ENCODE data around the gene ANKRD60.

The ANKRD60 gene

DNA sequence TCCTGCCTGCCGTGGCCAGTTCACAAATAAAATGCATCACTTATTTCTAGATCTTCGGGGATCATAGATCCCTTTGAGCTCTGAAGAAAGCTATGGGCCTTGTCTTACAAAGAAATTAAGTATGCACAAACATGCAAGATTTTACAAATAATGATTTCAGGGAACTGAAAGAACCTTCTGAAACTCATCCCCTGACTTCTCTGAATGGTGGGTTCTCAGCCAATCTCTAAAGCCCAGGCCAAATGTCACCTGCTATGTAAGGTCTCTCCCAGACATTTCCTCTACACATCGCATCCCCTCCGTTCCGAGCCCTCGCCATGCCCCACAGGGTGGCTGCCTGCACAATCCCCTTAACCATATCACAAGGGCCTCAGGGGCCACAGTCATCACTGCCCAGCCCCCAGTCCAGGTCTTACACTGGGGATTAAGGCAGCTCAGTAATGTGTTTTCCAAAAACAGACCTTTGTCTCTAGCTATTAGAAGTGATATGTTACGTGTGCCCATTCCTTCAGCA, 16.1 kb upstream of the ANKRD60 start:
- DNase-seq: no peak

DNA sequence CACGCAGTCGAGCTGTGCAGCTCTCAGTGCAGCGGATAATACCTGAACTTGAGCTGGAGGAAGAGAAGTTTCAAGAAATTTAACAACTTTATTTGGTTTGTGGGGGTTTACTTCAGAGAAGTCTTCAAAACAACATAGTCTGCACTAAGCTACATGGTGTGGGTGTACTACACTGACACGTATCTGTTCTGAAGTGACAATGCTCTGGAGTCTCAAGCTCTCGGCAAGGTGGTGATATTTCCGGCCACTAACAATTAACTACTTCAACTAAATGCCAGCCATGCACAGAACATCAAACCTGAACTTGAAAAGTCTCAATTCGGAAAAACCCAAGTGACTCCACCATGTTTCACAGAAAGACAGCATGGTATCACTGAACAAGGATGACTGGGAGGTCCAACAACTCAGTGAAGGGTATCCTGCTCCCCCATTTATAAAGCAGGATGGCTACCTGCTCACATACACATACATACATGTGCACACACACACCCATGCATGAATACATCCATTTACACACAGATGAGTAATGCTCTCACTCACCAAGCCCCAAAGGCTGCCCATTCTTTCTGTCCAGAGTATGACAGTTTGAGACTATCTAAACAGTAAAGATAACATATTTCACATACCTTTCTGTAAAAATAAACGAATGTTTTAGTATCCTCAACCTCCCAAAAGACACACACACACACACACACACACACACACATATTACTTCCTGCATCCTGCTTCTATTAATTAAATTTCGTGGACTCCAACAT, 15.4 kb upstream of the ANKRD60 start:
- DNase-seq: no peak

DNA sequence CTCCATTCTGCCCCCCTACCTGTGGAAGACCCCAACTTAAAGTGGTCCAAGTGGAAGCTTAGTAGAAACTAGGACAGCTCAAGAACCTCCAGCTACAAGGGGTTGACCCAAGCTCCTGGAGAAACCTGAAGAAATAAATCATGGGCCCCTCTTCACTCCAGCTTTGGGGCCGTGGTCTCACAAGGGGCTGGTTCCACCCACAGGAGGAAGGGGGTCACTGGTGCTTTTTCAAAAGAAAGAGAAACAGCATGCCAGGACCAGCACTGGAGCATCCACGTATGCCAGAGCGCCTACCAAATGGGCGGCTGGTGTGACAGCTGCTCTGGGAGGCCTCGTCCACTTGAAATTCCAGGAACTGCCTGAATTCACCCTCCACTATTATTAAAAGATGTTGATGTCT, 14.4 kb upstream of the ANKRD60 start:
- no peak for DNase-seq

DNA sequence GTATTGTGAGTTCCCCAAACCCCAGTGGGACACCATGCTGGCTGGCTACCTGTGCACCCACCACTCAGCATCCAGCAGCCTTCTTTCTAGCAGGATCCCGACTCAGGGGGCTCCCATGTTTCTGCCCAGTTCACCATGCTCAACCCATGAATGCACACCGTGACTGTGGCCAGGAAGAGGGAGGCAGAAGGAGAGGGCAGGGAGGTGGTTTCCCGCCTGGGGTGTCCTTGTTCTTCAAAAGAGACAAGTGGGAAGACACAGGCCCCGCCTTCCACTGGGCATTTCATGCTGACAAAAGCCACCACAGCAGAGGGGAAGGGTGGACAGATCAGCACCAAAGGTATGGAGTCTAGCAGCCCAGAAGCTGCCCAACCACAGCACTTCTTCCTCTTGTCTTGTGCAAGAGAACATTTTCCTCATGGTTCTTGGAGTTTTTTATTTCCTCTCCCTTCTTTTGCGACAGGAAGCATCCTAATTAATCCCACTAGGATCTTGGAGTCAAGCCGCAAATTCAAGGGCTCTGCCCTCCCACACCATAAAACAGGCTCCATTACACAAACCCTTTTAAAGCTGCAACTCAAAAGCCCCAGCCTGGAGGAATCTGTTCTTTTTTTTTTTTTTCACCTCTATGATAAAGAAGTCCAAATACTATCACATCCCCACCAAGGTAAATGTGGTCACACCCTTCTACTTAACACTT, 13.5 kb upstream of the ANKRD60 start:
- no peak for DNase-seq

DNA sequence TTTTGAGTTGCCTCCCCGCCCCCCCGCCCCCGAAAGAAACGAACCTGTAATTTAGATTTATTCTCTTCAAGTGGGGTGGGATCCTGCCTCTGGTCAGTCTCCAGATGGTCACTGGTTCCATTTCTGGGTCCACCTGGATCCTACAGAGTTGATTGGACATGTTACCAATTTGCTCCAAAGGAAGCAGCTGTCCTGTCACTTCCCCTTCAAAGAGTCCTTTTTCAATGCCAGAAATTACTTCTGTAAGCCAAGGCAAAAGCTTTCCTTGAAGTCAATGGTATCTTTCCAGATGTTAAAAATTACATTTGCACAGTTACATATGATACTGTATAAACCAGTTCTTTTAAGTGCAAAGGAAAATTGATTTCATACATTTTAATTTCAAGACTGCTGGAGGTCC, 12.0 kb upstream of the ANKRD60 start:
- DNase-seq: no peak

DNA sequence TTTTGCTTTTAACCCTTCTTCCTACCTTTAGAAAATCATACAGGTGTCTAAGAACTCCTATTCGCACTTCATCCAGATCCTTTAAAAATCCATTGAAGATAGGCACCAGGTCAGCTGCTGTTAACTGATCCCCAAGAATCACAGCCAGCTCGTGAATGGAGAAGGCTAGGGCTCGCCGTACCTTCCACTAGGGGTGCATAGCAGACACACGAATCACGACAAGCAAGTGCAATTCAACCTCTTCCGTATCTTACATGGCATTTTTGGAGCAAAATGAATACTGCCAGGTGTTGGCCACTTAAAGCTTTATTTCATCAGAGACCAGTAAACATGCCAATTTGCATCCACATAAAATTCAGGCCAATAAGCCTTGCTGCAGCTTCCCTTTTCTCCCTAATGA, 10.8 kb upstream of the ANKRD60 start:
- DNase-seq: no peak

DNA sequence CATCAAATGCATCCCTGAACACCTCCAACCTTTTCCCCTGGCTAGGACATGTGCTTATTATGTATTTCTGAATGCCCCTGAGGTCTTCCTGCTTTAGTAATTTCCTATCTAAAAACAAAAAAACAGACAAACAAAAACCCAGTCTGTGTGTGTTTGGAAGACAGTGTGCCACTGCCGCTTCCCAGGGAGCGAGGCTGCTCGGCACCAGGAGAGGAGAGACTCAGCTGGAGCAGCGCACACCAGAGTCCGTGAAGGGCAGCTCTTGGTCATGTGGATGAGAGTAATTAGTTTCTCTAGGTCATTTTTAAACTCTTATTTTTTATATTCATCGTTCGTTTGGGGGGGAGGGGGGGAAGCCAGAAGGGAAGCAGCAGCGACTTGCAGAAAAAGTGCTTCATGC, 10.0 kb upstream of the ANKRD60 start:
- no peak for DNase-seq

DNA sequence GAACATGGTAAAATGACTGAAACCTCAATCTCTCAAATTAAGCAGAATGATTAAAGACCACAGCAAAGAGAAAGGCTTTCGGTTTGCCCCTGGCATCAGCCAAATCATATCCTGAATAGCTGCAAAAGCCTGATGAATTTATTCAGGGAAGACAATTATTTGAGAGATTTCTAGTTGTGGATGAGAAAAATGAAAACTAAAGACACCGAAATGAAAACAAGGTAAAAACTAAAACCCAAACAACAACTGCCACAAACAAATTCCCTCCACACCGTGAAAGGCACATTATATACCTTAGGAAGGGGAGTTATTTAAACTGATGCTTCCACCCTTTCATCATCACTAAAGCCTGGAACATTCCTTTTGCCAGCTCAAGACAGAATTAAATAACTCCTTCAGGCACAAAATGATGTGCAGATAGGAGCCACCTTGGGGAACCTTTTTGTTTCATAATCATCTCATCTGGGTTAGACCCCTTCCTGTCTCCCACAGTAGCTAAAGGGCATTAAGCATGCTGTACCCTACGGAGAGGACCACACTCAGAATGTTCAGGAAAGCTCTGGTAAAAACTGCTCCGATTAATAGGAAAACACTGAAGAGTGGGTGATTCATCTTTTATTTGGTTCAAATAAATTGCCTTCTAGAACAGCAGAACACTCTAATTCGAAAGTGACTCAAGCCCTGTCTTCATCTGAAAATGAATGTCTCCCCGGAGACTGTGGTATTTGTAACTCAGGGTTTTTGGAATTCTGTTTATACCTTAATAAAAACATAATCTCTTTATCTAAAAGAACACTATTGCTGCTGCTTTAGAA, 9.1 kb upstream of the ANKRD60 start:
- no peak for DNase-seq

DNA sequence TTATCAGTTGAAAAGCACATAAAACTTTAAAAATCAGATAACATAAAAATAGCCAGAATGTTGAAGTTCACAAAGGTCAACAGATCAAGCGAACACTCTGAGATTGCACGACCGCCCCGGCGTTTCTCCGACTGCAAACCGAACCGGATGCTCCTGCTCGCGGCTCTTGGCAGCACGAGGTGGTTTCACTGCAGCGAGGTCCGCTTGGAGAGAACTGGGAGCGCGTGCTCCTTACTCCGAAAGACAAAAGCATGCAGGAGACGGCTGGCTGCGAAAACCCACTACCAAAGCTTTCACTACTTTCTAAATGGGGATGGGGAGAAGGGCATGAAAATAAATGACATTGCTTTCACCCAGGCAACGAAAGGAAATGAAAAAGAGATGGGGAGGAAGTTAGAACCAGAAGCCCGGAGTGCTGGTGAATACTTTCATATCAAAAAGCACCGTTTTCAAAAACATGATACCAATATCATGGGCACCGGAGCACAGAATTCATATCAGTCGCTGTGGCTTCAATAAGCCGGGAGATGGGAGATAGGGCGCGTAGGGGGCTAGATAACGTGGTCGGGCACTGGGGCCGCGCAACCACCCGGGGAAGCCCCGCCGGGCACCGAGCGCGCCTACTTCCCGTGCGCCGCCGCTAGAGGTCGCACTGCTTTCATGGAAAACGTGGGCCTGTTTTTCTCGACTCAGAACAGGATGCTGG, 8.3 kb upstream of the ANKRD60 start:
- DNase-seq: peak; percentile 33 to 79

DNA sequence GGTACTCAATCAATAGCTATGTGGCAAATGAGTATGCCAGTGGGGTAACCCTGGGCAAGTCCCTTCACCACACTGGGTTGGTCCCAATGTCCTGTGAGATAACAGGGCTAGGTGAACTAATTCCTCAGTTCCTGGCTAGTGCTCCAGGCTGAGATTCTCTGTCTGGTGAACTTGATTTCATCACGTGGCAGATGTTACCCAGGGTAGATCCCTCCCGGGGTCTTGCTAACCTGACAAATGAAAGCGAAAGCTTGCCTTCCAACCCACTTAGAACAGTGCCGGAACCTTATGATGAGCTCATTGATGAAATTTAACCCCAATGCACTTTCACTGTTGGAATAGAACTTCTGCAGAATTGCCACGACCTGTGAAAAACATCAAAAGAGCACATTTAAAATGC, 6.6 kb upstream of the ANKRD60 start:
- DNase-seq: no peak

DNA sequence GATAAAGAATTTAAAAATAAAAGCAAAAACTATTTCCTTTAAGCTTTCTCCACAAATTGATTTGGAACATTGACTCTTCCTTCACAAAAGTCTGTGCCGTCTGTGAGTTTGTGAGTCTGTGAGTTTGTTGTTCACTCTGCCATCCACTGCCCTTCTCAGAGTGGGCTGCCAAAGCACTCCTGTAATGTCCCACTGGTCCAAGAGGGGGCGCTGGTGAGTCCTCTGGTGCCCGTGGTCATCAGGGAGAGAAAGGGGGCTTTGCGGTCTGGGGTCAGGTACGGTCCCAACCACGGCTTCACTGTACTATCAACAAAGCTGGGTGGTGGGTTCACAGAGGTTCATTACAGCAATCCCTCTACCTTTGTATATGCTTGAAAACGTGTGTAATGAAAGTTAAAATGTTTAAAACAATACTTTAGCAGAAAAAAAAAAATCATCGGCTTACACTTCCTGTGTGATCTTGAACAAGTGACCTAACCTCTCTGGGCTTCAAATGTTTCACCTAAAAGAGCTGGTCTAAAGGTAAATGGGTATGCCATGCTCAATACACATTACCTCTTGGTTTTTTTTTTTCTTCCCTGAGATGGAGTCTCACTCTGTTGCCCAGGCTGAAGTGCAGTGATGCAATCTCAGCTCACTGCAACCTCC, 5.6 kb upstream of the ANKRD60 start:
- DNase-seq: no peak

DNA sequence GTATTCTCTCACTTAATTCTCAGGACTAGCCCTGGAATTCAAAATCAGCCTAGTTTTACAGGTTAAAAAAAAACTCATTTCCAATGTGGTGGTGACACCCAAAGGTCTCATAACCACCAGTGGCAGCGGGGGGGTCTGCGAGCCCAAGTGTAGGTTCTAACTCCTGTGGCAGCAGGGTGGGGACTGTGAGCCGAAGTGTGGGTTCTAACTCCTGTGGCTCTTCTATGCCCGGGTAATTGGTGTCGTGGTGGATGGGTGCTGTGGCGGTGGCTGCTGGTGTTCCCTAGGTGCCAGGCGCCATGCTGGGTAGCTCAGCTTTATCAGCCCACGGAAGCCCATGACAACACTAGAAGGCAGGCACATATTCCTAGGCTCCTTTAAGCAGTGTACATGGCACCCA, 4.9 kb upstream of the ANKRD60 start:
- no peak for DNase-seq

DNA sequence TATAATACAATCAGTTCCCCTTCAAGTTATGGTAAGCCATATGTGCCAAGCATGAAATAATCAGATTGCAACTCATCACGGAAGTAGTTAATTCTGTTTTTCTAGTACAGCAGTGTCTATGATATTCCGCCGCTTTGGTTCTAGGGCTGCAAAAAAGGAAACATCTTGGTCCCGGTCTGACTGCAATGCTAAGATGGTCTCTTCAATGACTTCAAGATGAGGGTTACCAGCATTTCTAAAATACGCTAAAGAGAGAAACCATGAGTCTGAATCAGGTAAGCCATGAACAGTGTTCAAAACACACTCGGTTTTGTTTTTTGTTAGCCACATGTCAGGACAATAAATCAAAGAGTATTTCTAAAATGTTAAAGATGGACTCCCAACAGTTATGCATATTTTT, 3.2 kb upstream of the ANKRD60 start:
- peak in 1 of 2 experiments; percentile 71 for DNase-seq

DNA sequence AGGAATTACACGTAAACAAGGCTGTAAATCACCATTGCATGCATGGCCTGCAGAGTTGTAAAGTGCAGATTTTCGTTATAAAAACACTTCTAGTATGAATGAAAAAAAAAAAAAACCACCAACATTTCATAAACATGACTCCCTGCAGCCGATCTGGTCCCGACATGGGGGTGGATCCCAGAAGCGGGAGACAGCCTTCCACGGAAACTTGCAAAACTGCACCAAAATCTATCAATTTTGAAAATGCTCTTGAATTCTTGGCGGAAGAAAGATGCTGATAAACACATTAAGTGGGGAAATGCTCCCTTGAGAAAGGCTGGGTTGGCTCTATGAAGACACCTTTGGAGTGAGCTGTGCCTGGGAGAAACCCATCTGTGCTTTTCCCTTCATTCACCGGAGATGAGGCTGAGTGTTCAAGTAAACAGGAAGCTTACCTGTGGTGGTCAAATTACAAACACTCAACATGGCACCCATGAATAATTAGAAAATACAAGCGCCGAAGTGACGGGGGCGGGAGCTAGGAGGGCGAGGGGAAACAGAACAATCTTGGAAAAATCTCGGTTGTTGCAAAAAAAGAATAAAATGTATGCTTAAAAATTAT, 845 bp upstream of the ANKRD60 start:
- DNase-seq: no peak

DNA sequence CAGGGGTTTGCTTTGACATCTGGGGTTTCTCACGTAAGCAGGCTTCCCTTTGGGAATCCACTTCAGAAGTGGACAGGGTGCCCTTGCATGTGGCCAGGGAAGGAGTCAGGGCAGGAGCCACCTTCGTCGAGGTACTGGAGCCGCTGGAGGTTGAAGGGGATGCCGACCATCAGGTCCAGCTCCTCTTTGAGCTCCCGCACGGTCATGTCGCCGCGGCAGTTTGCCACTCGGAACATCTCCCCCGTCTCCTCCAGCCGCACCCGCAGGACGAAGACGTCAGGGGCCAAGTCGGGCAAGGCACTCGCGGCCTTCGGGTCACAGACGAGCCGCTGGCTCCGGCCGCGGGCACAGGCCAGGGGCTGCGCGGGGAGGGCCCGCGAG, 360 bp downstream of the ANKRD60 start:
- no peak for DNase-seq

DNA sequence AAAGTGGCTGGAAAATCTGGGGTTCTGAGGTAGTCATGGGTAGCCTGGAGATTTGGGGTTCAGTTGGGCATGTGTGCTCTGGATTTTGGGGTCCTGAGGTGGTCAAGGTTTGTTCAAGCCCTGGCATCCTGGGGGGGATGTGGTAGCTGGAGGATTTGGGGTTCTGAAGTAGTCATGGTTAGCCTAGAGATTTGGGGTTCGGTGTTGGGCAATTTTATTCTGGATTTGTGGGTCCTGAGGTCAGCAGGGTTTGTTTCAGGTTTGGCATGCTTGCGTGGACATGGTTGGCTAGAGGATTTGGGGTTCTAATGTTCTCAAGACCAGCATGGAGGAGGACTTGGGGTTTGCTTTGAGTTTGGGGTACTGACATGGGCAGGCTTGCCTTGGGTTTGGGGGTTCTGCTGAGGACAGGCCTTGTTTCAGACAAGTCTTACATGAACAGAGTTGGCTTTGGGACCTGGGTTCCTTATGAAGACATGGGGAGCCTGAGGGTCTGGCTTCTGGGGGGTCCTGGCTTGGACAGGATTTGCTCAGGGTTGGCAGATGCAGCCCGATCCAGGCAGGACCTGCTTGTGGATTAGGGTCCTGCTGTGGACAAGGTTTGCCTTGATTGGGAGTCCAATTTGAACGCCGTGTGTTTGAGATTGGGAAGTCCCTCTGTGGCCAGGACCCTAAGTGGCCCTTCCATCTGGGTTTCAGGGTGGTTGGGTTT, 906 bp downstream of the ANKRD60 start:
- no peak for DNase-seq

DNA sequence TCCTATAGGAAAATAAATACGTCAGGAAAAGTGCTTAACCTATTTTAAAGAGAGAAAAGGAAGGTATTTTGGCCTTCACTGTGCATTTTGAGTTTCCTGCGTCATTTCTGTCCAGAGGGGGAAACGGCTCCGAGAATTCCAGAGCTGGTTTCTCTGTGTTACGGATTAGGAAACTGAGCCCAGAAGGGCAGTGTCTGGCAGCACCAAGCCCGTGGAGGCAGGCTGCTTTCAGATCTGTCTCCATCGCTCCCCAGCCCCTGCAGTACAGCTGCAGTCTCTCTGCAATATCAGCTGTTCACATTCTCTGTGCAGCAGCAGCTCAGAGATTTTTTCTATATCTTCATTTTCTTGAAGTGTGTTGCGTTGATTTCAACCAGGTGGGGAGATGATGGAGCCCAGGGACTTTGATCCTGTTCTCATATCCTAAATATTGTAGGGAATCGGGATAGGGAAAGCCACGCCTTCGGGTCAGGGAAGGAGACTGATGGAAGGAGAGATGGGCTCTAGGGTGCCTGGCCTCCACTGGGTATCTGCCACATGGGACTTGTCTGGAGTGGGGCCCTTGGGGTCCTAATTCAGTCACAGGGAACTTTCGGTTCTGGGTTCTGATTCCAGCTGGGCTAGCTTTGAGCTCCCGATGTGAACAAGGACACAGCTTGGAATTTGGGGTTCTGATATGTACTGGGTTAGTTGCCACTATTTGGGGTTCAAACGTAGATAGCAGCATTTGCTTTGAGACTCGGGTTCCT, 2.8 kb downstream of the ANKRD60 start:
- DNase-seq: no peak

DNA sequence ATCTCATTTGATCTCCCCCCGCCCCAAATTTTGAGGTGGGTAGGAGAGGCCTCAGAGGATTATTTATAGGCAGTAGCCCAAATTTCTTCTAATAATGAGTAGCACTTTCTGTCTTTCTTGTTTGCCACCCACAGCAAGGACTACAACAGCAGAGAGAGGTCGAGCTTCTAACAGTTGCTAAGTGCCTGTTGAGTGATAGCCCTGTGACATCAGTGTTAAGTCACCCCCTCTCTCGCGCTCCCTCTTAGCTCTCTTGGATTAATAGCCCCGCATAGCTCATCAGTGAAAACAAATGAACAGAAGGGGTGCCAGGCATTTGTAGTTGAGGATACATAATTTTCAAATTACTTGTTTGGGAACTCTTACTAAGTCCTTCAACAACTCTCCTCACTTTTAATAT, 3.5 kb downstream of the ANKRD60 start:
- DNase-seq: no peak

DNA sequence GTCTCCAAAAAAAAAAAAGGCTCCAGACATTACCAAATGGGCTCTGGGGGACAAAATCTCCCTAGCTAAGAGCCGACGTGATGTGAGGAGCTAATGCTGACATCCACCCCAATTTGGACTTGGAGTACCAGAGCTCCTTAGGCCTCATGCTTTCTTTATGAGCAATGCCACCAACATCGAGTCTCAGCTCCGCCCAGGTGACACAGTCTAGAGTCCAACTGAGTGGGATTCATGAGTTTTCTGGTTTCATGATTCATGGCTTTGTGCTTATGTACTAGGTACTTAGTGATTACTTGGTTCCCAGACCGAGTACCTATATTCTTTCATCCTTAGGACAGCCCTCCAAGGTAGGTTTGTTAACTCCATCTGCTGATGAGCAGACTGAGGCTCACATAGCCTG, 4.4 kb downstream of the ANKRD60 start:
- DNase-seq: no peak

DNA sequence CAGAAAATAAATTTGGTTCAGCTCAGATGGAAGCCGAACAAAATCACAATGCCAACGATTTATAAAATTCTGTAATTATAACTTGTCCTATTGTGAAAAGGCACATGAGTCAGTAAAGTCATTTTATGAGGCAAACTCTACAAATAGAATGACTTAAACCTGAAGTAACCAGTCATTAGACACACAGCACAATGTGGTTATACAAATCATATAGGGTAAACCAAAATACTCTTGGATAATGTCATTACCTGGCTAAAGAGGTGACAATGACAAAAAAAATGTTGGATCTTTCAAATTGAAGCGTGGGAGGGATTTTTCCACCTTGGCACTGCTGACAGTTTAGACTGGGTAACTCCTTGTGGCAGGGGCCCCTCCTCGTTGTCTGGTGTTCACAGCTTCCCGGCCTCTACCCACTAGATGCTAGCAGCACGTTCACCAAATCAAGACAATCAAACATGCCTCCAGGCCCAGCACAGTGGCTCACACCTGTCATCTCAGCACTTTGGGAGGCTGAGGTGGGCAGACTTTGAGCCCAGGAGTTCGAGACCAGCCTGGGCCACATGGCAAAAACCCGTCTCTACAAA, 5.0 kb downstream of the ANKRD60 start:
- no peak for DNase-seq
